ENCODE measurements around the gene MUC6.

Gene MUC6

GRCh38 chr11:967995-968751, 68.3 kb downstream of the MUC6 start:
- DNase-seq (ENCODE audit: low spot score): no peak

- DNase-seq (ENCODE audit: low spot score): no peak
Measured at GRCh38 chr11:965206-965775, 71.2 kb downstream of the MUC6 start.

- DNase-seq (ENCODE audit: low spot score): no peak
Measured at GRCh38 chr11:963852-964251, 72.7 kb downstream of the MUC6 start.
